A673 (cell line): ENCODE measurements around the gene CRIP1.

ENCODE experiments used
- CTCF ChIP-seq: fragments of 300-800, 200-600 bp; sonication (generic); conservative IDR thresholded peaks from 2 replicates; pipeline ENCODE4 v1.5.1; 2017; ENCODE audit warnings: low read depth, mild to moderate bottlenecking, antibody characterized with exemption, low read length, moderate library complexity, mixed read lengths
- EZH2 ChIP-seq: fragments of 200-600 bp; sonication (generic); IDR thresholded peaks from 2 replicates; pipeline ENCODE4 v1.6.1; 2017; ENCODE audit warnings: borderline replicate concordance, low read depth, mild to moderate bottlenecking, mixed read lengths, antibody characterized with exemption, low read length; ENCODE audit not compliant: poor library complexity, severe bottlenecking

DNA sequence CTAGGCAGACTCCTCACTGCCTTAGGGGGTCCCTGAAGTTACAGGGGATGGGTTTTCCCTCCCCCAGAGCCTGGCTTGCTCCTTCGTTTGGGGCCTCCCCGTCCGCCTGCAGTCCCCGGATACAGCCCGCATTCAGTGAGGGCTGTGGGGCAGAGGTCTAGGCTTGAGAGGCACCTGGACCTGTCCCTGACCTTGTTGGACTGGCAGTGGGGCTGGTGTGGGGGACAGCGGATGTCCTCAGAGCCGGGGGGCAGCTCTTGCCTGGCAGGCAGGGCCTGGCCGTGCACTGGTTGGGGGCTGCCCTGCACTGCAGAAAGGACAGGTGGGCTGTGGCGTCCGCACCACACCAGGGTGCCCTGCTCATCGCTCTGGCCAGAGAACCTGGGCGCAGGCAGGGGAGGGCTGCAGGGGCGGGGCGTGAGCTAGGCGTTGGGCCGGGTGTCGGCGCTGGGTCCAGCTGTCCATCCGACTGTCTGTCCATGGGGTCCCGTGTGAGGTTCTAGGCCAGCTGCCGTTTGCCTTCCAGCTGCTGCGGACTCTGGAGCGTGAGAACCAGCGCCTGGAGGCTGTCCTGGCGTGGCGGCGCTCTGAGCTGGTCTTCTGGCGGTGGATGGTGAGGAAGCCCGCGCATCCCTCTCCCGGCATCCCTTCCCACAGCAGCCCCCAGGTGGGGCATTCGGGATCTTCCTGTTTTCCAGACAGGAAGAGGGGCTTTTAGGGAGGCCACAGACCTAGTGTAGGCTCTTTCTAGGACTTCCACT, 10.3 kb downstream of the CRIP1 start:
- TF ChIP-seq CTCF (no peak), EZH2 (no peak)
